Measurements from ENCODE around the gene ATG2A. TPM values are rescaled to one million over a fixed set of nuclear protein-coding genes. Genes with fewer than 3 reads are reported as not detected.

The ATG2A gene
- total and polyA plus RNA-seq, 12 donors: 3.6 to 43.5 (median 33.1) TPM

DNA sequence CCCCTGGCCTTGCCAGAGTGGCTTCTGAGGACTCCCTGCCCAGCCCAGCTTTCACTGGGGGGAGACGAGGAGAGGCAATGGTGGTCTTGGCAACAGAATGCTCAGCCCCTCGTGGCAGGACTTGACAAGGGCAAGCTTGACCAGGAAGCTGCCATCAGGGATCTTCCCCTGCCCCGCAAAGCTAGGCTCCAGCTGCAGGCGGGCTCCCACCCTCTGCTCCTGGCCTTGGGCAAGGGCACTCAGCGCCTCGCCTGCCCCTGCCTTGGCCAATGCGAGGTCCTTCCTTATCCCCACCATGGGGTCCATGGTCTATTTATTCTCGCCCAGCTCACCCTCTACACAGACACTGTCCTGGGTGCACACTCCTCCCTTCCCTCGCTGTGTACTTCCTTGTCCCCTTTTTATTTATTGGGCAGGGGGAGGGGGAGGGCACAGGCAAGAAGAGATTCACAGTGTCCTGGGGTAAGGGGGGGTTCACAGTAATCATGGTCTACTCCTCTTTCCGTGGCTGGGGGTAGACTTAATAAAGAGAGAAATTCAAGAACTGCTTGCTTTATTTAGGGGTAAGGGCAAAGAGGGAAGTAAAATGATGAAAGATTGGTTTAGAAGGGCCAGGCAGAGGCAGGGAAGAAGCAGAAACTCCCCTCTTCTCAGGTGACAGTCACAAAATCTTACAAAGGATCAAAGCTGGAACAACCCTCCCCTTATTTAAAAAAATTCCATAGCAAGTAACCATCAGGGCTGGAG is 17.1 kb upstream of the ATG2A start:
- Histone ChIP-seq H3K27ac (no peak overlapping the region), H3K36me3 (replicated peaks in 1 of 2) (peaks cover 0 to 50% of the 10 kb centered on the region in 2 donors), H3K4me3 (no peak overlapping the region), H3K4me1 (replicated peaks in 1 of 2) (no peaks in the 10 kb centered on the region), H3K27me3 (no peaks in the 10 kb centered on the region), H3K9me3 (replicated peaks in 1 of 3) (no peaks in the 10 kb centered on the region)
- TF ChIP-seq, protein P1, sequence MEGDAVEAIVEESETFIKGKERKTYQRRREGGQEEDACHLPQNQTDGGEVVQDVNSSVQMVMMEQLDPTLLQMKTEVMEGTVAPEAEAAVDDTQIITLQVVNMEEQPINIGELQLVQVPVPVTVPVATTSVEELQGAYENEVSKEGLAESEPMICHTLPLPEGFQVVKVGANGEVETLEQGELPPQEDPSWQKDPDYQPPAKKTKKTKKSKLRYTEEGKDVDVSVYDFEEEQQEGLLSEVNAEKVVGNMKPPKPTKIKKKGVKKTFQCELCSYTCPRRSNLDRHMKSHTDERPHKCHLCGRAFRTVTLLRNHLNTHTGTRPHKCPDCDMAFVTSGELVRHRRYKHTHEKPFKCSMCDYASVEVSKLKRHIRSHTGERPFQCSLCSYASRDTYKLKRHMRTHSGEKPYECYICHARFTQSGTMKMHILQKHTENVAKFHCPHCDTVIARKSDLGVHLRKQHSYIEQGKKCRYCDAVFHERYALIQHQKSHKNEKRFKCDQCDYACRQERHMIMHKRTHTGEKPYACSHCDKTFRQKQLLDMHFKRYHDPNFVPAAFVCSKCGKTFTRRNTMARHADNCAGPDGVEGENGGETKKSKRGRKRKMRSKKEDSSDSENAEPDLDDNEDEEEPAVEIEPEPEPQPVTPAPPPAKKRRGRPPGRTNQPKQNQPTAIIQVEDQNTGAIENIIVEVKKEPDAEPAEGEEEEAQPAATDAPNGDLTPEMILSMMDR (IDR thresholded peaks at IDR 0.05): no peak
- no peak for TF ChIP-seq POLR2A (IDR thresholded peaks at IDR 0.05)
- intact Hi-C loops (cut with DNase I): loop anchor here in 1 of 2 donors (10.0 kb wide), 1 partner anchor 61 kb away; the partner anchor contains the start of gene BATF2
- no peak for DNase-seq
- WGBS, 4 donors: 86 to 94% (median 89%) methylated on average over 4 to 10 of the region's 10 CpGs

DNA sequence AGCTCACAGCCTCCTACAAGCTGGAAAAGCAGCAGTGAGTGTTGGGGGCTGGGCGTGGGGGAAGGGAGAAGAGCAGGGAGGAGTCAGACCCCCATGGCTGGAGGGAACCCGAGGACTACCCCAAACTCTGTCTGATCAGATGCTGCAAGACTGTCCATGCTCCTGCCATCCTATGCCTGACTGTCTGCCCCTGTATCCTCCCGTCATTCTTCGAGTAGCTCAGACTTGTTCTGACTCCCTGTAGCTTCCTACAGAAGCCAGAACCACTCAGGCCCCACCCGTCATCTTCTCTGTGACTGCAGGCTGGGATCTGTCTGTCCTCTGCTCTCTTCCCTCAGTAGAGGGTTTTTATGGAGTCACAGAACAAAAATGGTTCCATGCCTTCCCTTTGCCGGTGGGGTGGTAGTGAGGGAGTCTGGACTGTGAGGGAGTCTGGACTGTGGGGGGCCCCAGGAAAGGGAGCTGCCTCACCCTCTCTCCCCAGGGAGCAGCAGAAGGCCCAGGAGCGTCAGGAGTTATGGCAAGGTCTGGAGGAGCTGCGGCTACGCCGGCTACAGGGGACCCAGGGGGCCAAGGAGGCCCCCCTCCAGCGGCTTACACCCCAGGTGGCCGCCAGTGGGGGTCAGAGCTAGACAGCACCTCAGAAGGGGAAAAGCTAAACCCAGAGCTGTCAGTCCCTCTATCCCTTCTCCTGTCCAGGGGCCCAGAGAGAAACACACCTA is 16.4 kb upstream of the ATG2A start:
- intact Hi-C loops (cut with DNase I): loop anchor here in 1 of 2 donors (10.0 kb wide), 1 partner anchor 61 kb away; the partner anchor contains the start of gene BATF2
- 90 to 95% (median 91%) methylated on average over 7 to 12 of the region's 12 CpGs for WGBS, 4 donors
- H3K27me3 ChIP-seq: no peaks in the 10 kb centered on the region
- no peaks in the 10 kb centered on the region for H3K4me1 ChIP-seq (replicated peaks in 1 of 2)
- TF ChIP-seq POLR2A (IDR thresholded peaks at IDR 0.05): no peak
- TF ChIP-seq, protein P1 (IDR thresholded peaks at IDR 0.05): no peak
- peaks cover 0 to 55% of the 10 kb centered on the region in 2 donors for H3K36me3 ChIP-seq (replicated peaks in 1 of 2)
- no peak for DNase-seq
- no peak overlapping the region for H3K4me3 ChIP-seq
- no peaks in the 10 kb centered on the region for H3K9me3 ChIP-seq (replicated peaks in 1 of 3)
- no peak overlapping the region for H3K27ac ChIP-seq

DNA sequence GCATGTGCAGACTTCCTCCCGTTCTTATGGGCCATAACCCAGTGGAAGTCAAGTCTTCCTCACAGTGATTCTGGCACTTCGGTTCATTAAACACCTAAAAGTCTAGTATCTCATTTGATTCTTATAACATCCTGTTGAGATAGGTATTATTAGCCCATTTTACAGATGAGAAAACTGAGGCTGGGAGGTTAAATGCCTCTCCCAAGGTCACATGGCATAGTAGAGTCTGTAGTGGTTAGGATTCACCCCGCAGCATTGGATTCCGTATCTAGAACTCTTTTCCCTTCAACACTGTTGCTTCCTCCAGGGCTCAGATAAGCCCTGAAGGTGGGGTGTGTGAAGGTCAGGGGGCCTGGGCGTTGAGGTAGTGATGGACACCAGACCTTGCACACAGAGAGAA is 15.3 kb upstream of the ATG2A start:
- no peaks in the 10 kb centered on the region for H3K4me1 ChIP-seq (replicated peaks in 1 of 2)
- H3K9me3 ChIP-seq (replicated peaks in 1 of 3): no peaks in the 10 kb centered on the region
- intact Hi-C loops (cut with DNase I): loop anchor here in 1 of 2 donors (10.0 kb wide), 1 partner anchor 62 kb away; the partner anchor contains the start of gene BATF2
- WGBS, 4 donors: 82 to 91% (median 86%) methylated on average over 4 to 5 of the region's 5 CpGs
- peaks cover 0 to 63% of the 10 kb centered on the region in 2 donors for H3K36me3 ChIP-seq (replicated peaks in 1 of 2)
- no peak for DNase-seq
- no peak overlapping the region for H3K27ac ChIP-seq
- H3K4me3 ChIP-seq: no peak overlapping the region
- H3K27me3 ChIP-seq: no peaks in the 10 kb centered on the region
- TF ChIP-seq, protein P1 (IDR thresholded peaks at IDR 0.05): no peak
- no peak for TF ChIP-seq POLR2A (IDR thresholded peaks at IDR 0.05)

DNA sequence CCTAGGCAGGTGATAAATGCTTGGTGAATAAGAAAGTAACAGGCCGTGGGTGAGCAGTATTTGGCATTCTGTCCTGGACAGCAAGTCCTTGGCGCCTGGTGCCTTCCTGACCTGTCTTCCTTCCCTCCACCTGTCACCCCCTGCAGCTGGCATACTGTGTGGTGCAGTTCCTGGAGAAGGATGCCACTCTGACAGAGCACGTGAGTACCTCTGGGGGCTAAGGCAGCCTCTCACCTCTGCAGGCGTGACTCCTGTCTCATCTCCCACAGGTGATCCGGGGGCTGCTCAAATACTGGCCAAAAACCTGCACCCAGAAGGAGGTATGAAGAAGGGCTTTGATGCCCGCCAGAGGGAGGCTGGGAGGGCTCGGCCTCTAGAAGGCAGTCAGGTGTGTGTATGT is 14.3 kb upstream of the ATG2A start:
- H3K36me3 ChIP-seq (replicated peaks in 1 of 2): peaks cover 0 to 68% of the 10 kb centered on the region in 2 donors
- no peaks in the 10 kb centered on the region for H3K27me3 ChIP-seq
- no peak overlapping the region for H3K27ac ChIP-seq
- H3K4me1 ChIP-seq (replicated peaks in 1 of 2): no peaks in the 10 kb centered on the region
- intact Hi-C loops (cut with DNase I): loop anchor here in 1 of 2 donors (10.0 kb wide), 1 partner anchor 64 kb away; the partner anchor contains the start of gene BATF2
- no peak for DNase-seq
- H3K9me3 ChIP-seq (replicated peaks in 1 of 3): no peaks in the 10 kb centered on the region
- TF ChIP-seq POLR2A (IDR thresholded peaks at IDR 0.05): no peak
- WGBS, 4 donors: 86 to 98% (median 92%) methylated on average over 4 to 7 of the region's 7 CpGs
- no peak overlapping the region for H3K4me3 ChIP-seq

All from adrenal gland (tissue), 12 donors.